Hepatic stellate cell (primary cell): ENCODE measurements around the gene SRPK2.
A peak's percentile ranks its signal among the peaks of the same experiment; 100 is the strongest.

Source experiments
- DNase-seq: peaks from one replicate; pipeline ENCODE4 v3.0.0; 2011; ENCODE audit warnings: low spot score

The SRPK2 gene

DNA sequence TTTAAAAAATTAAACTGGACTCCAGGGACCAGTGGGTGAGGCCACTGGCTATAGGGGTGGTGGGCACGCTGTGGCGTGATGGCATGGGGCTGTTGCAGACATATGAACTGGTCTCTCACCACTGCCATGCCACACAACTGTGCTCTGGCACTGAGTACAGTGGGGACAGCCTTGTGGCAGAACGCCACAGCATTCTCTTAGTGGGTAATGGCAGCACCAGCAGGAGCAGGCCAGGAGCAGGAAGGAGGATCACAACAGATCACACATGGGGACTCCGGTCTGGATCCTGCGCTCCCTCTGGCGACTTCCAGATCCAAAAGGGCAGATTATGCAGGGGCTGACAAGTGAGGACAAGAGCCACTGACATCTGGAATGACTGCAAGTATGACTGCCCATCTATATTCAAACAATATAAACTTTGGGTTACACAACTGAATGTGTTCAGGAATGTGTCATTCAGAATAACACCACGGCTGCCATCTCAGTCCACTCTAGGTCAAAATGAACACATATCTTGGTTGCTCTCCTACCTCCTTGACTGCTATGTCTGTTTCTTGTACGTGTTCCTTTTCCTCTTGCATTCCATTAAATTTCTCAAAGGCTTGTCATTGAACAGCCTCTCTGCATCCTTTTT, 198.7 kb downstream of the SRPK2 start:
- peak; percentile 11 for DNase-seq

DNA sequence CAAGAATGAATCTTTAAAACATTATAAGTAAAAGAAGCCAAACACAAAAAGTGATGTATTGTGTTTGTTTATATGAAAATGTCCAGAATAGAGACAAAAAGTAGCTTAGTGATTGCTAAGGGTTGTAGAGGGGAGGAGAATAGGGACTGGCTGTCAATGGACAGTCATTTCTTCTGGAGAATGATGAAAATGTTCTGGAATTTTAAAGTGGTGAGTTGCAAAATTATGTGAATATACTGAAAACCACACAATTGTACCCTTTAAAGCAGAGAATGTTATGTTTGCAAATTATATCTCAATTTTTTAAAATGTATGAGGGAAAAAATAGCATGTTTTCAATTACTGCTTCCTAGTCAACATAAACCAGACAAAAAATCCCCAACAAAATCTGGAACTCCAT, 200.5 kb downstream of the SRPK2 start:
- DNase-seq = peak; percentile 28

DNA sequence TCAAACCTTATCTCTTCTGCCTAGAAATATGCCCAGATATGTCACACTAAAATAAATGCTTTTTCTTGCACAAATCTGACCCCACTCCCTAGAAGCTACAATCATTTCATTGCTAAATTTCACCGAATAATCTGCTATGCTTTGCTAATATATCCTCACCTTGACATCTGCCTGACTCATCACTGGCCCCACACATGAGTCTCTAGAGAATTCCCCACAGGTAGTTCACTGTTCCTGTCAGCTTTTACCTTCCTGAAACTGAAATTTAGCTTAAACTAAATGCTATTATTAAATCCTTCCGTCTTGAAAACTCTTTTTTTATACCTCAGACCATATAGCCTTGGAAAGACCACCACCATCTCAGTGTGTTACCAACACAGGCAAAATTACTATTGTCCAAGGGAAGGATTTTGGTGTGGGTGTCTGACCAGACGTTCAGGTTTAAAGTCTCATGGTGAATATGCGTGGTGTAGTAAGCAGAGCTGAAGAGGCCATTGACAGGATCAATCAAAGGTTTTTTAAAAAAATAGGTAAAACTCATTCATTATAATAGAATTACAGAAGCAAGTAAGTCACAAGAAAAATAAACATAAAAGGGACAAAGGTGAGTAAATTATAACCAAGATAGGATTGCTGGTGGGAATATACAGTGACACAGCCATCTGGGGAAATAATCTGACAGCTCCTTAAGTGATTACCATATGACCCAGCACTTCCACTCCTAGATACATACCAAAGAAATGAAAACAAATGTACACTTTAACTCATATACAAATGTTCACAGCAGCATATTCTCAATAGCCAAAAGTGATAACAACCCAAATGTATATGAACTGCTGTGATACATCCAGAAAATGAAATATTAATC, 201.2 kb downstream of the SRPK2 start:
- no peak for DNase-seq

DNA sequence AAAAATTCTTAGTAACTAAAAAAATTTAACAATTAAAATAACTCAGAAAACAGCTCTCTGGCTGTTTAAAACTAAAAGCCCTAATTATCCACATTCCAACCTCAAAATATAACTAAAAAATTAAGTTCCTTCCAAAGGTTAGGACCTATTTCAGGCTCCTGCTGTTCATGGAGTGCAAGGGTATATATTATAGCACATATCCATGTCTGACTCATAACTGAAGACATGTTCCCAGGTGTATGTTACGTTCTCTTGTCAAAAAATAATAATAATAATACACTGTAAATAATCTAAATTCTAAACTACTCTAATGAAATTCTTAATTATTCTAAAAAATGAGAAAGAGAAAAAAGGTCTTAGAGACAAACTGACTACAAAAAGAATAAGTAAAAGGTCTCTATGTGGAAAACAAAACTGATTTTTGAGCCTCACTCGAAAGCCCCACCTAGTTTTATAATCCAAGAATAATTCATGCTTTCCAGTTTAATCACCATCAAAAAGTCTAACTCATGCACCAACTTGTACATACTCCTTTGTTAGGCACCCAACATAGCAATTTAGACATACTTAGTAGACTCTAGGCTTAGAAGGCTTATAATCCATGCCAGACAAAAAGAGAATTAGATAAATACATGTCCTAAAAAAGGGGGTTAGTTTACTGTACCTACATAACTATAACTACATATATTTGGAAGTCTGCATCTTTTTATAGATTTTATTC, 203.3 kb downstream of the SRPK2 start:
- DNase-seq = no peak

DNA sequence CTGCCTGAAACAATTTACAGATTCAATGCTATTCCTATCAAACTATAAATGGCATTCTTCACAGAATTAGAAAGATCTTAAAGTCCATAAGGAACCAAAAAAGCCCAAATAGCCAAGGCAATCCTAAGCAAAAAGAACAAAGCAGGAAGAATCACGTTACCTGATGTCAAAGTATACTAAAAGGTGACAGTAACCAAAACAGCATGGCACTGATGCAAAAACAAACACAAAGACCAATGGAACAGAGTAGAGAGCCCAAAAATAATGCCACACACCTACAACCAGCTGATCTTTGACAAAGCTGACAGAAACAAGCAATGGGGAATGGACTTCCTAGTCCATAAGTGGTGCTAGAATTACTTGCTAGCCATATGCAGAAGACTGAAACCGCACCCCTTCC, 208.7 kb downstream of the SRPK2 start:
- no peak for DNase-seq

DNA sequence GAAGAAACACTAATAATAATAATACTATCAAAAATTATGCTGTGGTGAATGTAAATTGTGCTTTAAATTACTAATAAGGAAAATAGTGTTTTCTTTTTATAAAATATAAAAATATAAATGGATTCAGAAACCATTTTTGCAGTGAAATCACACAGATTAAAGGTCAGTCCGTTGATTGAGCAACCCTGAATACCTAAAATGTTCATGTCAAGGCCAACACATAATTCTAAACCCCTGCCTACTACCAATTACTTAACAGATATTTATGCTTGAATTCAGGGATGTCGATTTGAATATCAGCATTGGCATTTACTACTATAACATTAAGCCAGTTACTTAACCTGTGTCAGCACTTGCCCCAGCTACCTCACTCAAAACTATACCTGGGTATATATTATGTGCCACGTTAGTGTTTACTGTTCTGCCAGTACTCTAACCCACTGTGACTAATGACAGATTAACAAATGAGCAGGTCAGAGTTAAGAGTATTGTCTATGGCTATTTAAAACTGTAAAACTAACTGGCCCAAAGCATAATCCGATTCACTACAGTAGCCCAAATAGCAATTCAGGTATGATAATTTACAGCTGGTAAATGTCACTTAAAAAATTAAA, 209.7 kb downstream of the SRPK2 start:
- DNase-seq = no peak

DNA sequence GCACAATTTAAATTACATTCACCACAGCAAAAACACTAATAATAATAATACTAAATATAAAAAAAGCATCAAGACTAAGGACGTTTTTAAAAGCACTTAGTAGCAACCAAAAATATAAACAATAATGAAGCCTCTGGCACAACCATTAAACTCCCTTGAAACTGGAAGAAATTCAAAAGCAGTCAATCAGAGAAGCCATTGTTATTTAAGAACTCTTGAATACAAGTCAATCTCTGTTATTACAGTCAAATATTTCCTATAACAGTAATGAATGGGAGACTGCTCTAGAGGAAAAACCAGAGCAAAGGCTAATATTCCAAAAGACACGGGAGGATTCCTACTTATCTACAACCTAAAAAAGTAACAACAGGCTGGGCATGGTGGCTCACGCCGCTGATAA, 210.5 kb downstream of the SRPK2 start:
- no peak for DNase-seq

DNA sequence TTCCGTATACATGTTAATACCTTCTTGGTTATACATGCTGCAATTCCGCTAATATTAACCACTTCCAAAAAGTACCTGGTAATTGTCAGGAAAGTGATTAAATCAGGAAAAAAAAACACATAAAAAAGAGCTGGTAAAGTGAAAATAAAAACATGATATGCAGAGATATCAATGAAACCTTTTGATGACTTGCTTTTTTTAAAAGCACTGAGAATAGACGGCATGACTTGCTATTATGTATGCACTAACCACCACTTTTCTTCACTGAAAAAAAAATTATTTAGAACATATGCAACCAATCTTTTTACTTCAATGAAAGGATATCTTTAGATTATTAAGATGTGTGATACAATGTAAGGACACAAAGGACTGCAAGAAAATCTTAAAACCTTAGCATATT, 211.7 kb downstream of the SRPK2 start:
- no peak for DNase-seq

DNA sequence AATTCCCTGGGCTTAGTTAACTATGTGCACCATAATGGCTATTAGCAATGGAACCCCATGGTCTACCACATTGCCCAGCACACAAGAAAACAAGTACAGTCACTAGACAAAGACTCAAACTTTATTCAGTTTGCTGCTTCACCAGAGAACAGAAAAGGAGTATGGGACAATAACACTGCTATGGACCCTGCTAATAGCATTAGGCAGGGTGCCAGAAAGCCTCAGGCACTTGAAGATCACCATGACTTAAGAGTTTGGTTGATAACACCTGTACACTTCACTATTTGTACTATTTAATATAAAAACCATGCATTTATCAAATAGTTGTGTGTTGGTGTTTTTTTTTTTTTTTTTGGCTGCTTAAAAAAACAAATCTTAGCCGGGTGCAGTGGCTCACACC, 215.1 kb downstream of the SRPK2 start:
- DNase-seq = no peak

DNA sequence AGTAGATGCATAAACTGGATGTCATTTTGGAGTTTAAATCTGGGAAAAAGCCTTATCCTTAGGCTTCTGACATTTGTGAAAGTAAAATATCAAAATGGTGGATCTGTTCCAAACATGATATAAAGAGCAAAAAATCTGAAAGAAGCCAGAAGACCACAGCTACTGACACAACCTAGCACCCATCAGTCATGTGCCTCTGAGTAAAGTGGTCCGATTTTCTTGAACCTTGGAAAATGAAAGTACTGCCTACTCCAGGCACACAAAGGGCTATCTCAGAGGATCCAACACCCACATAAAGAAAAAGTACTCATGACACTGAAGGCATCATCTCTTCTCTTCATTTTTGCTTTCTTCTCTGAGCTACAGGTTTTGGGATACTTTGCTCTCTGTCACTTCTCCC, 224.0 kb downstream of the SRPK2 start:
- DNase-seq = no peak

DNA sequence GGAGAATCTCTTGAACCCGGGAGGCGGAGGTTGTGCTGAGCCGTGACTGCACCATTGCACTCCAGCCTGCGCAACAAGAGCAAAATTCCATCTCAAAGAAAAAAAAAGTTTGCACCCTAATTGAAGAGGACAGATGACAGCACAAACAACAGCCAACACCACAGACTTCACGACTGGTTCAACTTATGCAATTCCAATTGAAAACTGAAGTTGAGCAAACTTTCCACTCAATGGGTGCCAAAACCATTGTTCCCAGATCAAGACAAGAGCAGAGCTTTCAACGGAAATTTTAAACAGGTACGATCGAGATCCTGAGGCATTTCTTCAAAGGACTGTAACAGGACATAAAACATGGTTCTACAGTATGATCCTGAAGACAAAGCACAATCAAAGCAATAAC, 225.0 kb downstream of the SRPK2 start:
- no peak for DNase-seq

DNA sequence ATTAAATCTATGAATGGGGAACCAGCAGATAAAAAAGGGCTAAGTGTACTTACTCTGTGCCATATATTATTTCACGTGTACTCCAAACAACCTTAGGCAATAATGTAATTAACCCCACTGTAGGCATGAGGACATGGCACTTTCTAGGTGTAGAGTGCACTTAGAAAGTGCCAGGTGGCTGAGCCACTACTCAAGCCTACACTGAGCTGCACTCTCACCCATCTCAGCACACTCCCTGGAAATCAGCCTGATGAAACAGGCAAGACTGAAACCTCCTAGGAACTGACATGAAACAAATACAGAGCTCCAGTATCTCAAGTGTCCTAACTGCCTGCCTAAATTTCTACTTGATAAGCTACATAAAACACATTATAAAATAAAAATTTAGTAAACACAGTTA, 227.4 kb downstream of the SRPK2 start:
- no peak for DNase-seq

DNA sequence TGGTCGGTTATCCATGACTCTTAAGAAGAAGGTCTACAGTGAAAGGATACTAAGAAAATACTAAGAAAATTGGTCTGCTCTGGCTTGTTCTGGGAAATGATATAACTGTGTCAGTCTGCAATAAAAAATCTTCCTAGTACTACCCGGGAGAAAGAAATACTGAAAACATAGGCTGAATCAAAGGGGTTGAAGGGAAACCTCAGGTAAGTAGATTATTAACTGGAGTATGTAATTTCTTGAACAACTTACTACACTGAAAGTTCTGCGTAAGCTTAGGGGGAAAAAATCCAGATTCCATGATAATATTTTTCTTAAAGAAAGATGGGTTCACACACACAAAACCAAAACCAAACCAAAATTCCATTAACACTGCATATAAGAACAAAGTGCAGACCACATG, 231.4 kb downstream of the SRPK2 start:
- DNase-seq = no peak

DNA sequence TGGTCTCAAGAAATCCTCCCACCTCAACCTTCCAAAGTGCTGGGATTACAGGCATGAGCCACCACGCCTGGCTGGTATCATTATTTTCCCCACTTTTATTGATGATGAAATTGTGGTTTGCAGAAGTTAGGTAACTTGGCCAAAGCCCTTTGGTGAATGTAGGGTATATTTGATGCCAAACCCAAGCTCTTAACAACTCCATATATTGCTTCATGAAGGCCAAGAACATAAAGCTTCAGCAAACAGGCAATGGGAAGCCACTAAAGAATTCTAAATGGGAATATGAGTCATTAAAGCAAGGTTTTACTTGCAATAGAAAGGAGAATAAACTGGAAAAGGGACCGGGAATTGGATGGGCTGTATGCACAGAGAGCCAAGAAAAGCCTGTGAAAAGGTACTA, 232.0 kb downstream of the SRPK2 start:
- DNase-seq = no peak

DNA sequence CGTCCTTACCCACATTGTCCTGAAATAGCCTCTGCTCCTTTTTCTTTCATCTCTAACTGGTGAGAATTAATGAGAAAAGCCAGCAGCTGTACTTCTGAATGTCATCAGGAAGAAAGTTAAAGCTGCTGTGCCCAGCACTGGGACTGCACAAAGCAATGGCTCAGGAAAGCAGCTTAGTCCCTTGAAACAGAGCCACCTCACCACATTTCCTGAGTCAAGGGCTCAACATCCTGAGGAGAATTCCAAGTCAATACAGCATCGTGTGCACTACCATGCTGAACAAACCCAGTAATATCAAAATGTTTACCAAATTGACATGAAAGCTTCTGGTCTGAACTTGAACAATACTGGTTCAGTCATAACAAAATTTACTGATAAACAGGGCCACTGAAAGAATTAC, 234.6 kb downstream of the SRPK2 start:
- no peak for DNase-seq

DNA sequence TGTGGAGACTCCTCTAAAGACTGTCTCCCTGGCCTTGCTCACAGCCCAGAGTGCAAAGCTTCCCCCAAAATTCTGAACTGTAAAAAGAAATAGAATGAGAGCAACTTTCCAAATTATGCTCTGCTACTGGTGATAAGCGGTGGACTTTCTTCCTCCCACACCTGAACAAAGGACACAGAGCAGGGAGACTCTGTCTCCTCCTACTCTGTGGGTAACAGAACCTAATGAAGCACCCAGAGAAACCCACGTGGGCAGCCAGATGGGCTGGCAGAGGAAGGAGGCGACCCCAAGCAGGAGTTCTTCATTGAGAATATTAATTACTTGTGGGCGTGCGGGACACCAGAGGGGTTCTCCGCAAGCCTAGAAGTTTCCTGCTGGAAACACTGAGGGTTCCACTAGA, 235.2 kb downstream of the SRPK2 start:
- no peak for DNase-seq

DNA sequence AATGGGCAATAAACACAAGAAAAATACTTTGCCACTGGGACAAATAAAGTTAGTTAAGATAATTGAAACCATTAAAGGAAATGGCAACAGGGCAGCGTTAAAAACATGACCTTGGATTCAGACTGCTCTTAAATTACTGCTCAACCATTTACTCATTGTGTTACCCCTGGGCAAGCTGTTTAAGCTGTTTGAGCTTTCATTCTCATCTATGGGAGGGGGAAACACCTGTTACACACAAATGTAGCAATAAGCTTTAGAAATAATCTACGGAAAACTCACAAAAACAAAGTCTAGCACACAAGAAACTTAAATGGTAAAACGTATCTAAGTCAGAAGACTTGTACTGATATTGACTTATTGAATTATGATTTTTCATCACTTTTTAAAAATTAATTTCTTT, 237.6 kb downstream of the SRPK2 start:
- no peak for DNase-seq

DNA sequence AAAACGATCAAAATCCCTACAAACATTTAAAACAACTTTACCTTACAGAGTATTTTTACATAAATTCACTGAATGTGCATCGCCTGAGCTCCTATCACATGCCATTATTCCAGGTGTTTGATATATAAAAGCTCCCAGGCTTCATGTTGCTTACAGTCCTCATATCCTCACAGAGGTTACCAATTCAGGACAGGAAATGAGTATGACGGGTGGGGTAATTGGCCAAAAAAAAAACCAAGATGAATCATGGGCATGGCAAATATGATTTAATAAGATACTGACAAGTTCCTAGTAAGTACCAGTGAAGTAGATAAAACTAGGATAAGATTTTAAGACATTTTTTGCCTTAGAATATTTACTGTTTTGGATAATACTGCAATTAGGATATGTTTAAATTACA, 238.9 kb downstream of the SRPK2 start:
- DNase-seq = peak; percentile 29

DNA sequence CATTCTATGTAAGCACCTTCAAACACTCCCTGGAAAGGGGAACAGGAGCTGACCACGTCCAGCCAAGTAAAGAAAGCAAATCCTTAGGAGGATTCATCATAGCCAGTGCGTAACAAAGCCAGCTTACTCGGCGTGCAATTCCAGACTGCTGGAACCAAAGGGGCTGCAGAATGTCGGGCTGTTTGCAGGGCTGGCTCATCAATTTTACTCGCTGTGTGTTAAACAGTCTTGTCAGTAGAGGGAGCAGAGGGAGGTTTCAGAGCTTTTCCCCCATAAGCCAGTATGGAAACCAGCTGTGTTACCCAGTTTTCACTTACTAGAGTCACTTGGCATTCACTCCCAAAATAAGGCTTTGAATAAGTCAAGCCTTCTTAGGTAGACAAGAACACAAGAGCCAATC, 247.7 kb downstream of the SRPK2 start:
- DNase-seq = peak; percentile 31

DNA sequence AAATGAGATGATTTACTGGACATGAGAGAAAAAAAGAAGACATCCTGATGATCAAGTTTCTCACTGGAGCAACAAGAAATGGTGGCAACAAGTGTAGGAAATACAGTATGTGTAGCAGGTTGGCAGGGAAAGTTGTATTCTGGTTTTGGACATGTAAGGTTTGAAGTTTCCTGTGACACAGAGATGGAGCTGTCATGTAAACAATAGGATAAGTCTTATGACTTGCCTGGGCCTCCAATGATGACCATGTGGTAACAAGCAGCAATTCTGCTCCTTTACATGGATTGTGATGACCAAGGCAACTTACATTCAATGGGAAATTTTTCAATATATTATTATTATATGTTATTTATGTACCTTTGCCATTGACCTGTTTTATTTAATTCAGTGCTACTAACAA, 249.3 kb downstream of the SRPK2 start:
- DNase-seq = no peak

DNA sequence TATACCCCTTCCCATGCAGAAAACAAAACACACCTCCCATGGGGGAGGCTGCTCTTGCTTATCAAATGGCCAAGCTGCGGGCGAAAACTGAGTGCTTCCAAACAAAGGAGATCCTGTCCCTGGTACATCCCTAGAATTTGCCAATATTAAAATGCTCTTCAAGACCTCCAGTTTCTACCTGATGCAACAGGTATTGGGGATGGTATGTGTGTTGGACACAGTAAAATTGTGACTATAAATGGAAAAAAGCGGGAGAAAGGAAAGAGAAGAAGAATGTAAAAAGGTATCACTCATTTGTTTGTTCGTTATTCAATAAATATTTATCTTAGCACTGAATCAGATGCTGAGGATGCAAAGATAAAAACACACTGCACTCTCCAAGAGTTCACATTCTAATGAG, 250.8 kb downstream of the SRPK2 start:
- DNase-seq = no peak

DNA sequence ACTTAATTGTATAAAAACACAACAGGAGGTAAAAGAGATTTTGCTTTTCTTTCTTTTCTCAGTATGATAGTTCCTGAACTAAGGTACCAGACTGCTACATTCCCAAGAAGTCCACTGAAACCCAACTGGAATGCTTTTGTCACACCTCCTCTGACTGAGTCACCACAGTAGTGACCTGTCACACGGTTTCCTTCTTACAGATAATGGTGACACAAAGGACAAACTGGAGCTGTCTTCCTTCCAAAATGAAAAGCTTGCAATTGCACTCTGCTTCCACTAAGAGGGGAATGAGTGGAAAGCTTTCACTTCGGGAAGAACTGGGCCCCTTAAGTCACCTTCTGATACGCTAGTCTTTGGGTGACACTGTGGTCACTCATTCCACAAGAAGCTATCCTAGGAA, 252.5 kb downstream of the SRPK2 start:
- DNase-seq = peak; percentile 18
